AG10803 (cell line): ENCODE measurements around the gene CYS1.

ENCODE experiments used
- DNase-seq: peaks from one replicate; pipeline ENCODE4 v3.0.0; 2010; ENCODE audit warnings: low read depth
- H3K4me3 ChIP-seq: 2 replicates; pipeline ENCODE4 v1.5.1; 2011; ENCODE audit warnings: mild to moderate bottlenecking, low read length, control low read depth
- CTCF ChIP-seq: conservative IDR thresholded peaks from 2 replicates; pipeline ENCODE4 v1.5.1; 2011; ENCODE audit warnings: mild to moderate bottlenecking, low read length, control low read depth, inconsistent platforms

The CYS1 gene

GRCh38 chr2:10026940-10027569 is 53.2 kb downstream of the CYS1 start:
- H3K4me3 ChIP-seq, result no peak overlapping the region
- DNase-seq, result no peak
- TF ChIP-seq CTCF, result no peak

- TF ChIP-seq CTCF, result peak; percentile 16; the same call in 1 of the 2 replicates
- no peak for DNase-seq
- no peak overlapping the region for H3K4me3 ChIP-seq
Measured at GRCh38 chr2:10022966-10023662, 57.1 kb downstream of the CYS1 start.

GRCh38 chr2:10022445-10022844 is 57.8 kb downstream of the CYS1 start:
- no peak for TF ChIP-seq CTCF

GRCh38 chr2:10022041-10022421 is 58.2 kb downstream of the CYS1 start:
- no peak for TF ChIP-seq CTCF
- no peak for DNase-seq
- no peak overlapping the region for H3K4me3 ChIP-seq

More at GRCh38 chr2:10022445-10022844, 57.8 kb downstream of the CYS1 start:
- no peak for DNase-seq
- H3K4me3 ChIP-seq, result no peak overlapping the region

GRCh38 chr2:10019602-10020400 is 60.4 kb downstream of the CYS1 start:
- no peak for TF ChIP-seq CTCF
- no peak overlapping the region for H3K4me3 ChIP-seq
- no peak for DNase-seq

GRCh38 chr2:10019174-10019573 is 61.0 kb downstream of the CYS1 start:
- DNase-seq, result peak; percentile 95
- H3K4me3 ChIP-seq, result no peak overlapping the region
- no peak for TF ChIP-seq CTCF
